Measurements from ENCODE around the gene DNAH17.

Gene DNAH17

DNA sequence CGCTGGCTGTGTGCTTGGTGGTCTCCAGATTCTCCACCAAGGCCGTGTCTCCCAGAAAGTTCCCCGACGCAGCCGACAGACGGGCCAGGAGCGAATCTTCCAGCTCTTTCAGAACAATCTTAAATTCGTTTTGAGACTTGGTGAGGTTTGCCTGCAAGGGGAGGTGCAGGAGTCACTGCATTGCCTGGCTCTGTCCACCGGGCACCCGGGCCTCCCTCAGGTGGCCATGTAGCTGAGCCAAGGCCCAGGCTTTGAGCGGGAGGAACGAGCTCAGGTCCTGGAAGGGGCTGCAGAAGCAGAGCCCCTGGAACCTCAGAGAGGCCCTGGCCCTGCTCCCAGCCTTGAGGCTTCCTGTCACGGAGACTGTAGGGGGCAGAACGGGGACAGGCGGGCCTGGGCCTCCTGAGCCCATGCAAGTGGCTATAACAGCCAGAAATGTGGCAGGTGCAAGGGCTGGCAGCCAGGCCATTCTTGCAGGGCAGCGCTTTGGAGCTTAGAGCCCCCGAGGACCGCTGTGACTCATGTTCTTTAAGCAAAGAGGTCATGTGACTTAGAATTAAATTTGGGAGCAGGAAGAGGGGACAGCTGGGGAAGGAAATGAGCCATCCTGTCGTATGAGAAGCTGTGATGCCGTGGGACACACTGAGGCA, 126.4 kb downstream of the DNAH17 start:
- peak; percentile 11 for DNase-seq
- in situ Hi-C loops (cut with MboI; ENCODE audit: low pct_unique_long_range_greater_than_20kb, low sequenced_read_pairs): no loop called here

DNA sequence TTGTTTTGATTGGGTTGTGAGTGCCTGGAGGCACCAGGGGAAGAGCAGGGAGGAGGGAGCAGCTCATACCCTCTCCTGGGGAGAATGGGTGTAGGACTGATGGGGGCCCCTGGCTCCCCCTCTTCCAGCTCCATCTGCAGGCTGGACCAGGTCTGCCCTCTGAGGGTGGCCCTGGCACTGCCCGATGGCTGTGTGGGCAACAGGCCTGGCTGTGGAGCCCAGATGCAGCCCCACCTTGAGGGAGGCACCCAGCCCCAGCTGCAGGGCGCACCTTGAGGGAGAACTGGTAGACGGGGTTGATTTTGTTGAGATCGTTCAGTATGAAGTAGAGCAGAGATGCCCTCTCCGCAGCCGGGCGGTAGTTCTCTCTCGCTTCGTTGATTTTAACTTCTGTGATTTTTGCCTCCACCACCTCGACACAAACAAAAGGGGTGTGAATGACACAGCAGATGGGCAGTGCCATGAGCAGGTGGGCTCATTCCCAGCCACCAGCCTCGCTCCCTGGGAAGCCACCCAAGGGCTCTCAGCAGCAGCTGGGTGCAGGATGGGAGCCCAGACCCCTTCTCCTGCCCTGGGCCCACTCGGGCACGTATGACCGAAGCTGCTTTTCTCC, 127.1 kb downstream of the DNAH17 start:
- DNase-seq: no peak
- in situ Hi-C loops (cut with MboI; ENCODE audit: low pct_unique_long_range_greater_than_20kb, low sequenced_read_pairs): no loop called here

DNA sequence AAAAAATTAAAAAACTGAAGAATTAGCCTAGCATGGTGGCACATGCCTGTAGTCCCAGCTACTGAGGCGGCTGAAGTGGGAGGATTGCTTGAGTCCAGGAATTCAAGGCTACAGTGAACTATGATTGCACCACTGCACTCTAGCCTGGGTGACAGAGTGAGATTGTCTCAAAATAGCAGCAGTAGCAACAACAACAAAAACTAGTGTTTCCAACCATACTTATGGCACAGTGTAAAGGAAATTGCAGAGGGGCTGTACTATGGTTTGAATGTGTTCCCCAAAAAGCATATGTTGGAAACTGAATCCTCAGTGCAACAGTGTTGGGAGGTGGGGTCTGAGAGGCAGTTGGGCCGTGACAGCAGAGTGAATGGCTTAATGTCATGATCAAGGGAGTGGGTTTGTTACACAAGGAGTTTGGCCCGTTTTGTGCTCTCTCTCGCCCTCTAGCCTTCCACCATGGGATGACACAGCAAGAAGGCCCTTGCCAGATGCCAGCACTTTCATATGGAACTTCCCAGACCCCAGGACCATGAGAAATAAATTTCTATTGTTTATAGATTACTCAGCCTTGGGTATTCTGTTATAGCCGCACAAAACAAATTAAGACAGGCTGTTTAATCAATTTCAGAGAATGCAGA, 128.7 kb downstream of the DNAH17 start:
- in situ Hi-C loops (cut with MboI; ENCODE audit: low pct_unique_long_range_greater_than_20kb, low sequenced_read_pairs): no loop called here
- peak; percentile 20 for DNase-seq

DNA sequence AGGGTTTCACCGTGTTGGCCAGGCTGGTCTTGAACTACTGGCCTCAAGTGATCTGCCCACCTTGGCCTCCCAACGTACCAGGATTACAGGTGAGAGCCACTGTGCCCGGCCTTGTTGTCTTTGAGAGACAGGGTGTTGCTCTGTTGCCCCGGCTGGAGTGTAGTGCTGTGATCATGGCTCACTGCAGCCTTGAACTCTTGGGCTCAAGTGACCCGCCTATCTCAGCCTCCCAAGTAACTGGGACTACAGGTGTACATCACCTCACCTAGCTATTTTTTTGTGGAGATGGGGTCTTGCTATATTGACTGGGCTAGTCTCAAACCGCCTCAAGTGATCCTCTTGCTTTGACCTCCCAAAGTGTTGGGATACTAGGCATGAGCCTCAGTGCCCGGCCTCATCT, 130.4 kb downstream of the DNAH17 start:
- no peak for DNase-seq
- in situ Hi-C loops (cut with MboI; ENCODE audit: low pct_unique_long_range_greater_than_20kb, low sequenced_read_pairs): no loop called here

DNA sequence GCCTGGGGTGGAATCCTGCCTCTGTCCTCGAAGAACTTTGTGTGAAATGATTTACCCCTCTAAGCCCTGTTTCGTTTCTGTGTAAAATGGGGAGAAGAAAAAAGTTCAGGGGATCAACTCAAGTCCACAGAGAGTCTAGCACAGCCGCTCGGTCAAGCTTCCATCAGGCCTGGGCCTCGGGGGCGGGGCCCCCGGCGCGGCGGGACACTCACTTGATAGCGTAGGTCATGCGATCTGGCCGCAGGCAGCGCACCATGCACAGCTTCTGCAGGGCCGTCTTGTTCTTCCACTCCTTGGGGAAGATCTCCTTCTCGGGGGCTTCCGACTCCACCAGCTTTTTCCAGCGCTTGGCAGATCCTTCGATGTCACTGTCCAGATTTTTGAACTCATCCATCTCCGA, 132.8 kb downstream of the DNAH17 start:
- DNase-seq: no peak
- in situ Hi-C loops (cut with MboI; ENCODE audit: low pct_unique_long_range_greater_than_20kb, low sequenced_read_pairs): no loop called here

DNA sequence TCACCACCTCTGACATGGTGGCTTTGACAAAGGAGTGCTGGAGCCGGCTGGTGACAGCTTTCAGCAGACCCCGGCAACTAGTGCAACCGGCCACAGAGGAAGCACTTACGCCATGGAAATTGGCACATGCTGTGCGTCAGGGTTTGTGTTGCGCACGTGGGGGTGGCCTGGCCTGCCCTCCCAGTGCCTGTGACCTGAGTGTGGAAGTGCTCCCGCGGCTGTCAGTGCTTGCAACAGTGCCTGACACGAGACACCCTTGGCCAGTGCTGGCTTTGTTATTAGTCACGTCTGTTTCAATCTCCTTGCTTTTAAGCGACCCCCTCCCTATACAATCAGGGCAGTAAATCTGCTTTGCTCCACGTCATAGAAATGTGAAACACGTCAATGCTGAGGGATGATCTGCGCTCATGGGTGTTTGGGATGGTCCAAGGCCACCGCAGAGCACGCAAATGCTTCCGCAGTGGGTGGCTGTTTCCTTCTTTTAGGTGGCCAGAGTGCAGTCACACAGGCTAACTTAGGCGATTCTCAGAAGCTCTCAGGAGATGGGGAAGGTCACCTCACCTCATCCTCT, 134.5 kb downstream of the DNAH17 start:
- peak; percentile 54 for DNase-seq
- in situ Hi-C loops (cut with MboI; ENCODE audit: low pct_unique_long_range_greater_than_20kb, low sequenced_read_pairs): no loop called here

DNA sequence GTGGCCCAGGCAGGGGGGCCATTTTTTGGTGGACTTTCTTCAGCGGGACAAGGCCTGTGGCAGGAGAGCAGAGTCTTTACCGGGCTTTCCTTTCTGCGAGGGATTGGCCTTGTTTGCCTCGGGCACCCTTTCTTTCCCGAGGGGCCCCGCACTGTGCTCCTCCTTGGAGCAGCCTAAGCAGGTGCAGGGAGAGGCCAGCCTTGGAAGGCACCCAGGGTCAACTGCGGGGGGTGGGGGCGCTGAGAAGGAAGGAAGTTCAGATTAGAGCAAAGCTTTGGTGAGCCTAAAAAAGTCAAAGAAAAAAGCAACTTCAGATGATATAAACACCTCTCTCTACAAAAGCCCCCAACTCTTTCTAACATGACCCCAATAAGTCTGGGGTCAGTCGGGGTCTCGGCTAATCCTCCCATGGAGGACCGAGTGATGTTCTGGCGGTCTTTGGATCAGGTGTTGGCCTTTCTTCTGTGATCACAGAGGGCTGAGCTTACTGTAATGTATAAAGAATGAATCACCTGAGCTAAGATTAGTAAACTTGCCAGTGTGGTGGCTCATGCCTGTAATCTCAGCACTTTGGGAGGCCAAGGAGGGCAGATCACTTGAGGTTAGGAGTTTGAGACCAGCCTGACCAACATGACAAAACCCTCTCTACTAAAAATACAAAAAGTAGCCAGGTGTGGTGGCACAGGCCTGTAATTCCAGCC, 135.8 kb downstream of the DNAH17 start:
- DNase-seq: no peak
- in situ Hi-C loops (cut with MboI; ENCODE audit: low pct_unique_long_range_greater_than_20kb, low sequenced_read_pairs): no loop called here

DNA sequence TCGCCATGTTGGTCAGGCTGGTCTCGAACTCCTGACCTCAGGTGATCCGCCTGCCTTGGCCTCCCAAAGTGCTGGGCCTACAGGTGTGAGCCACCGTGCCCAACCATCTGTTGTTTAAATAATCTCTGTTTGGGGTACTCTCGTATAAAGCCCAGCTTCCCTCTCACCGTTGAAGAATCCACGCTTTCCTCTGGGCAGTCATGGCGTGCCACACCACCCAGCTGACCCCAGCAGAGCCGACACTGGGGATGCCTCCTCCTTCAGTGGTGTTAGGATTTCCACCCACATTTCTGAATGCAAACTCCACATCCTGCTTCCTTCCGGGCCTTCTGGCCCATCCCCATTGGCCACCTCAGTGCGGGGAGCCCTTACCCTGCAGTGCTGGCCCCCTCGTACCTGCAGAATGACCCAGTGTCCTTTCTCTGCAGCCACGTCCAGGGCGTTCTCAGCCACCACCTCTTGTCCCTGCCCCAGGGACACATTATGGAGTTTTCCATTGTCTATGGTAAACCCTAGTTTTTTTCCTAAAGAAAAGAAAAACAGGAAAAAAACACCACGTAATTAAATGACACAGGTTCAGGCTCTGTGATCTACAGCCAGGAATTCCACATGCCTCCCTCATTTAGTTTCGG, 138.4 kb downstream of the DNAH17 start:
- no peak for DNase-seq
- in situ Hi-C loops (cut with MboI; ENCODE audit: low pct_unique_long_range_greater_than_20kb, low sequenced_read_pairs): no loop called here

DNA sequence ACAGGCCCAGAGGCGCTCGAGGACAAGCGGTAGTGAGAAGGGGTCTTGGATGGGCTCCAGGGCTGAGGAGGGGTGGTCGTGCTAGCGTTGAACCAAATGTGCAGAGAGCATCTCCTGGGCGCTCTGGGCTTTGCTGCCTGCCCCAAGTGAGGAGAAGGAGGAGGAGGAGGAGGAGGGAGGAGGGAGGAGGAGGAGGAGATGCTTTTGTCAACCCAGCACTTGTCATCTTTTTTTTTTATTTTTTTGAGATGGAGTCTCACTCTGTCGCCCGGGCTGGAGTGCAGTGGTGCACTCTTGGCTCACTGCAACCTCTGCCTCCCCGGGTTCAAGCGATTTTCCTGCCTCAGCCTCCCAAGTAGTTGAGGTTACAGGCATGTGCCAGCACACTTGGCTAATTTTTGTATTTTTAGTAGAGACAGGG, 138.9 kb downstream of the DNAH17 start:
- no peak for DNase-seq
- in situ Hi-C loops (cut with MboI; ENCODE audit: low pct_unique_long_range_greater_than_20kb, low sequenced_read_pairs): no loop called here

DNA sequence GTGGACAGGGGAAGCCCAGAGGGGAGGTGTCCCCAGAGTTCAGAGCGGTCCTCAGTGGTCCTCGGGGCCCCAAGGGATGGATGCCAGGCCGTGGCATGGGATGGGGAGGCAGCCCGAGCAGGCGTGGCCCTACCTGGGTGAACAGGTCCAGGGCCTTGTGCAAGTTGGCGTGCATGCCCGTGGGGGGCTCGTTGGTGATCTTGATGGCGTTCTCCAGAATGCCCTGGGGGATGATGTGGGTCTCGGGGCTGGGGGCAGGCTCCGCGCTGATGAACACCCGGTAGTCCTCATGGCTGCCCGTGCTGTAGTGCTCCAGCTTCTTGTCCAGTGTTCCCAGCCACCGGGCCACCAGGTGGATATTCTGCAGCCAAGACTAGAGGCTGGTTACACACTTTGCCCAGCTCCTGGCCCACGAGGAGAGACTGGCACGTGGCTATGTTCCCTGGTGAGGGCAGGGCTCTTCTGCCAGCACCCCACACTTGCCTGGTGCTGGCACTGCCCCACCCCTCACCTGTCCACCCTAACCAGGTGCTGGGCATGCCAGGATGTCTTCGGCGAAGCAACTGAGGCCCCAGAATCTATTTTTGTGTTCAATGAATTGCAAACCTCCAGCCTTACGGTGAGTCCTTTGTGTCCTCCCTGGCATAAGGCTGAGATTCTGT, 139.6 kb downstream of the DNAH17 start:
- in situ Hi-C loops (cut with MboI; ENCODE audit: low pct_unique_long_range_greater_than_20kb, low sequenced_read_pairs): no loop called here
- no peak for DNase-seq

DNA sequence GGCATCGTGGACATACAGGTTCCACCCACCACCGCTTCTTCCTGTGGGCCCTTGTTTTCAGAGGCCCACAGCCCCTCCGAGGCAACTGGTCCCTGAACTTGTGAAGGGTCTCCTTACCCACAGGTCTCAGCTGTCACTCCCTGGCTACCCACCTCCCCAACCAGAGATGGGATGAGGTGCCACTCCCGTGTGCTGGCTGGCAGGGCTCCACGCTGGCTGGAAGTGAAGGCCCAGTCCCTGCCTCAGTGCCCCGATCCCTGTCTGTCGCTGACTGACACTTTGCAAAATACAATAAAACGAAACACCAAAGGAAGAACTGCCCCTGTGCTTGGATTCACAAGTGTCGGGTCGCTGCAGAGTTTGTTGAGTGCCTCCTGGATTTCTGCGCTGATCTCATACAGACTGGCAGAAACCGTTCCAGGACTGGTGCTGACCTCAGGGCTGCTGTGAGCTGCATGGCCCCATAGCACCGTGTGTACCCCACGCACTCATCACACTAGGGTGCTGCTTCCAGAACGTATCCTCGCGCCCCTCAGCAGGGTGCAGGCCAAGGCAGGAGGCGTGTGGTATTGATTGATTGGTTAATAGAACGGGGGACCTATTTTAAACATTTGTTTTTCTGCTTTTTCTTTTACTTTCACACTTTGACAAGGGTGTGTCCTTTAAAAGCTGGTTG, 141.7 kb downstream of the DNAH17 start:
- no peak for DNase-seq
- in situ Hi-C loops (cut with MboI; ENCODE audit: low pct_unique_long_range_greater_than_20kb, low sequenced_read_pairs): no loop called here

DNA sequence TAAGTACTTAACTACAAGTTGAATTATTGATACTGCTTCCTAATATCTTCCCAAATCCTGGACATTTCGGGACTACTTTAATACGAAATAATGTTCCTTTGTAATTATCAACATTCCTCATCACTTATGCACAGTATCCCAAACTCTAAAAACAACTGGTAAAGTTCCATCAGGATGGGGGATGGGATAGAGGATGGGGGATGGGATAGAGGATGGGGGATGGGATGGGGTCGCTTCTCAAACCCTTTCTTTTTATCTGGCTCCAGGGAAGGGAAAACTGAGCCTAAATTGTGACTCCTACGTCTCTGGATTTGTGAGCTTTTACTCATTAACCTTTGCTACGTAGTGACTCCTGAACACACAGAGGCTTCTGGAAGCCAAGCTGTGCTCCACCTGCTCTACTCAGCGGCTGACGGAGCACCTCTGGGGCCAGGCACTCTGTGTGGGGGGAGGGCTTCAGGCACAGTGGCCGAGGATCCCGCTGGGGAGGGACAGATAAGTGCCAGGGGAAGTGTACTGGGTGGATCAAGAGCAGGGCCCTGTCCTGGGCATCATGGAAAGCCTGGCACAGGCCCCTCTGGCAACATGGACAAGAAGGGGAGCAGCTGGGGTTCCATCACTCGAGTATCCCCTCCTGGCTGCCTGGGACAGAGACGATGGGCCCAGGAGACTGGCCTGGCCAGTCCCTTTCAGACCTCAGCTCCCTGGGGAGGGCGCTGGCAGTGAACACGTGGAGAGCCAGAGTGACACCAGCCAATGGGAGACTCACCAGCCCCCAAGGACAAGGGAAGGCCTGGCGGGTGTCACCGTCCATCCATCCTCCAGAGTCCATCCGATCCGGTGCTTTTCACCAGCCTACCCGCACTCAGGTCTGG, 142.5 kb downstream of the DNAH17 start:
- DNase-seq: no peak
- in situ Hi-C loops (cut with MboI; ENCODE audit: low pct_unique_long_range_greater_than_20kb, low sequenced_read_pairs): no loop called here

DNA sequence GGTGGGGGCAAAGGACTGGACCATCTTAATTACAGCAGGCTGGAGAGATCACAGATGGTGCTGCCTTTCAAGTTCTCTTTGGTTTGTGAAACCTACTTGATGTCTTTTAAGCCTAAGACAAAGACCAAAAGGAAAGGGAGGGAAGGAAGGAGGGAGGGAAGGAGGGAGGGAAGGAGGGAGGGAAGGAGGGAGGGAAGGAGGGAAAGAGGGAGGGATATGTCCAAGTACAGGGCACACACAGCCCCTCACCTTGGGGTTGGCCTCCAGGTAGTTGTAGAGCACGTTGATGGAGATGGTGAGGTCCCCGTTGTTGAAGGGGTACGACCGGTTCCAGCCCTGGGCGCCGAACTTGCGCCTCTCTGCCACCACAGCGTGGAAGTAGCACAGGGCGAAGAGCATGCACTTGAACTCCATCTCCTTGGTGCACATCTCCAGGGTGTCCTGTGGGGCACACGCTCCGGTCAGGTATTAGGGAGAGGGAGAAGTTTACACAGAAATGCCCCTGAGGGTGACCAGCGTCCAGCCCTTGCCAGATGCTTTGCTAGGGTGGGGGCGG, 143.3 kb downstream of the DNAH17 start:
- in situ Hi-C loops (cut with MboI; ENCODE audit: low pct_unique_long_range_greater_than_20kb, low sequenced_read_pairs): no loop called here
- DNase-seq: no peak

DNA sequence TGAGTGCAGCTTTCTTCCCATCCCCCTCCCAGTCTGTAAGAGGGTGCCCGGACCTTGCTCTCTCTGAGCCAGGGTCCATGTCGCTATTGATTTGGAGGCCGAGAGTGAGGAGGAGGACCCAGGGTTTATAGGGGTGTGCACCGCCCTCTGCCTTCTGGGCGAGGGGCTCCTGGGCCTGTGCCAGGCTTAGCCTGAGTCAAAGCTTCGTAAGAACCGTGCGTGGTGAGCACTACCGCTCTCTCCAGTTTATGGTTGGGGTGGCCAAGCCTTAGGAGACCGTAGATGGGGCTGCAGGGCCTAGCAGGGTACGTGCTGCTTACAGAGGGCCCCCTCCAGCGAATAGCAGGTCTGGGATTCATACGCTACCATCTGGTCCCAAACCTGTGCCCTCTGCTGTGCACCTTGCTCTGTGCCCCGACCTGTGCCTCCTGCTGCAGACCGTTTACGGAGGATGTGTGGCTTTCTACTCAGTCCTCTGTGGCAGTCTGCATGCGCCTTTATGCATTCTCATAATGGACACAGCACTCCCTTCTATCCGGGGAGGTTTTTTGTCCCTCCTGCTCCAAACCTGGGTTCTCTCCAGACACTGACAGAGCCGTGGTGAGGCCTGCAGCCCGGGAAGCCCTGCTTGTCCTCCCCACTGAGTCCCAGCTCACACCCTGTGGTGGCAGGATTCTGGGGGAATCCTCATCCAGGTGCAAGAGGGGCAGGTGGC, 144.0 kb downstream of the DNAH17 start:
- DNase-seq: no peak
- in situ Hi-C loops (cut with MboI; ENCODE audit: low pct_unique_long_range_greater_than_20kb, low sequenced_read_pairs): no loop called here

DNA sequence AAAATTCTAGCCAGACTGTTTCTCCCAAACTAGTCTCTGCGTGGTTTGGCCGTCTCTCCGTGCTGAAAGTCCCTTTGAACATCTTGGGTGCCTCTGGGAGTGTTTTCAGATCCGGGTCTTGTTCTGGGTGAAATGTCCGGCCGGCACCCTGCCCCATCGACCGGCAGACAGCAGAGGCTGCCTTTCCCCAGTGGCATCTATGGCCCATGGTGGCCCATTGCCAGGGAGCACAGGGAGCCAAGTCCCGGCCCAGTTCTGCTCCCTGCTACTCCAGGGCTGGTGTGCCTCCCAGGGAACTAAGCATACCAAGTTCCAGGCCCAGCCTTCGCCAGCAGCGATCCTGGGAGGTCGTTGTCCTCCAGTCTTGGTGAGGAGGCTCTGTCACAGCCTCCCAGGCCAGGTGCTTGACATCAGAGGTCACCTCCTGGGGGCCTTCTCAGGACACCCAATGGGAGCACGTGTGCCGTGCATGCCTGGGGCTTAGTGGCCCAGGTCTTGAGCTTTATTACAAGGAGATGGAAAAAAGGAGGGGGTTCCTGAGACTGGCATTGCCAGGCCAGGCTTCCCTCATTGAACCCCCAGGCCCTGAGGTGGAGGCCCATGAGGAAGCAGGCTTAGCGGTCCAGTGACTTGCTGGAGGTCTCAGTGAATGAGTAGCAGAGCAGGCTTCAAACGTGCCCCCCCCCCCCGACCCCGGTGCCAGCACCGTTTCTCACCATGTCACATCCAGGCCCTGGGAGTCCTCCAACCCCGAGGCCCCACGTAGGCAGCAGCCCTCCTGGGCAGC, 144.8 kb downstream of the DNAH17 start:
- in situ Hi-C loops (cut with MboI; ENCODE audit: low pct_unique_long_range_greater_than_20kb, low sequenced_read_pairs): no loop called here
- DNase-seq: no peak

DNA sequence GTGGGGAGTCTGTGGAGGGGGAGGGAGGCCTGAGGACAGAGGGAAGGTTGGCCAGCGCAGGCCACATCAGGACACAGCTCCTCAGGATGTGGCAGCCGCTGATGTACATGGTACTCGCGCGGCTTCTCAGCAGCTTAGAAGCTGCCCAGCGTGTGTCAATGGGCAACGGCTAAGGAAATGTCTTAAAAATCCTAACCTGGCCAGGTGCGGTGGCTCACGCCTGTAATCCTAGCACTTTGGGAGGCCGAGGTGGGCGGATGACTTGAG, 145.6 kb downstream of the DNAH17 start:
- in situ Hi-C loops (cut with MboI; ENCODE audit: low pct_unique_long_range_greater_than_20kb, low sequenced_read_pairs): no loop called here

More for the DNA sequence above, 145.6 kb downstream of the DNAH17 start:
- no peak for DNase-seq
